Keratinocyte (primary cell): Measurements from ENCODE around the gene GBP7. TPM values are rescaled to one million over a fixed set of nuclear protein-coding genes. Genes with fewer than 3 reads are reported as not detected.

Experiments
- DNase-seq: peaks from one replicate; pipeline ENCODE4 v3.0.0-alpha.2; 2011; ENCODE audit warnings: low read depth, missing footprints, low spot score
- FAIRE-seq: peaks from 2 replicates; lab custom pipeline; 2011; peaks lifted over from hg19 to GRCh38; lab: Jason Lieb, UNC
- H2AFZ ChIP-seq: 2 replicates; pipeline ENCODE4 v1.6.0; 2012; ENCODE audit warnings: low read length, control low read depth, inconsistent platforms; ENCODE audit not compliant: control insufficient read depth
- H3K27ac ChIP-seq: 2 replicates; pipeline ENCODE4 v1.5.1; 2011; ENCODE audit warnings: low read length; ENCODE audit not compliant: control insufficient read depth, insufficient read depth
- H3K27me3 ChIP-seq: 3 replicates; pipeline ENCODE4 v1.6.0; 2011; ENCODE audit warnings: low read length; ENCODE audit not compliant: control insufficient read depth, insufficient read depth; ENCODE audit errors: extremely low read depth
- H3K36me3 ChIP-seq, 2 experiments: 2 replicates in 1 of 2; 3 replicates in 1 of 2; pipeline ENCODE4 v1.5.1; 2011; ENCODE audit warnings: low read length in 2 of 2, mild to moderate bottlenecking in 1 of 2; ENCODE audit not compliant: control insufficient read depth in 2 of 2, insufficient read depth in 2 of 2; ENCODE audit errors: extremely low read depth in 1 of 2
- H3K4me1 ChIP-seq: 3 replicates; pipeline ENCODE4 v1.5.1; 2011; ENCODE audit warnings: low read length; ENCODE audit not compliant: control insufficient read depth, insufficient read depth; ENCODE audit errors: extremely low read depth
- H3K4me2 ChIP-seq: 3 replicates; pipeline ENCODE4 v1.6.0; 2011; ENCODE audit warnings: low read depth, low read length; ENCODE audit not compliant: control insufficient read depth, insufficient read depth; ENCODE audit errors: extremely low read depth
- H3K4me3 ChIP-seq, 3 experiments: fragments of 200-600 bp in 1 of 3; sonication (generic) in 1 of 3; 2 replicates in 2 of 3; 3 replicates in 1 of 3; pipeline ENCODE4 v1.5.1; 2011 to 2016; ENCODE audit warnings: low read length in 3 of 3, mild to moderate bottlenecking in 3 of 3, control low read depth in 2 of 3, inconsistent platforms in 1 of 3, low read depth in 1 of 3, mixed read lengths in 1 of 3, mixed run types in 1 of 3, moderate library complexity in 1 of 3; ENCODE audit not compliant: control insufficient read depth in 2 of 3, insufficient read depth in 2 of 3; ENCODE audit errors: extremely low read depth in 1 of 3
- H3K79me2 ChIP-seq: 2 replicates; pipeline ENCODE4 v1.6.0; 2012; ENCODE audit warnings: low read length; ENCODE audit not compliant: control insufficient read depth, insufficient read depth
- H3K9ac ChIP-seq: 3 replicates; pipeline ENCODE4 v1.6.0; 2011; ENCODE audit warnings: low read length; ENCODE audit not compliant: control insufficient read depth, insufficient read depth; ENCODE audit errors: extremely low read depth
- H3K9me1 ChIP-seq: 3 replicates; pipeline ENCODE4 v1.6.0; 2011; ENCODE audit warnings: low read length; ENCODE audit not compliant: control insufficient read depth, insufficient read depth; ENCODE audit errors: extremely low read depth
- H3K9me3 ChIP-seq: 2 replicates; pipeline ENCODE4 v1.5.1; 2012; ENCODE audit warnings: low read depth, low read length; ENCODE audit not compliant: control insufficient read depth
- H4K20me1 ChIP-seq: 3 replicates; pipeline ENCODE4 v1.6.0; 2011; ENCODE audit warnings: low read length; ENCODE audit not compliant: control insufficient read depth, insufficient read depth; ENCODE audit errors: extremely low read depth
- EZH2 ChIP-seq: IDR thresholded peaks from one replicate; pipeline ENCODE4 v1.6.1; 2012; ENCODE audit warnings: inconsistent platforms, mild to moderate bottlenecking, low read length, moderate library complexity
- dilution Hi-C: fragments of 300-500 bp; cut with MboI; formaldehyde crosslinking; loops from one replicate; pipeline ENCODE4 v1.7.0; 2020; ENCODE audit warnings: low sequenced_read_pairs; ENCODE audit not compliant: extremely low pct_ligation_motif_present
- polyA plus RNA-seq, 5 experiments: library from polyadenylated mRNA; depleted of rRNA in 3 of 5; stranded (reverse) in 3 of 5; stranded (forward) in 1 of 5; unstranded in 1 of 5; fragments of >200 nt; gene quantifications; 1 replicate in 1 of 5; 2 replicates in 3 of 5; 3 replicates in 1 of 5; pipeline versions ENCODE4 v1.2.1 to v1.2.3, GENCODE V29; 2011 to 2012; ENCODE audit warnings: missing spikeins in 2 of 5, low read depth in 1 of 5, low replicate concordance in 1 of 5
- TF ChIP-seq, protein P1 (sequence below), 3 experiments: IDR thresholded peaks in 1 of 3; conservative IDR thresholded peaks in 1 of 3; optimal IDR thresholded peaks in 1 of 3; 2 replicates in 2 of 3; 3 replicates in 1 of 3; pipeline versions ENCODE3 to v1.5.1; 2011; ENCODE audit warnings: low read length in 3 of 3, mild to moderate bottlenecking in 3 of 3, moderate library complexity in 2 of 3, control low read depth in 1 of 3, inconsistent platforms in 1 of 3; ENCODE audit not compliant: insufficient read depth in 2 of 3; ENCODE audit errors: extremely low read depth in 1 of 3

The GBP7 gene
- polyA plus RNA-seq, 1 donor (not counting 4 experiments of a cell fraction or from before 2014, with no cell fraction given) = not detected

- Histone ChIP-seq H3K36me3 (no peaks in the 10 kb centered on the region), H3K9me1 (no peaks in the 10 kb centered on the region), H3K27ac (no peak overlapping the region), H3K9me3 (no peaks in the 10 kb centered on the region), H3K27me3 (no peaks in the 10 kb centered on the region), H4K20me1 (no peaks in the 10 kb centered on the region), H3K79me2 (no peaks in the 10 kb centered on the region), H3K4me2 (no peak overlapping the region), H3K4me1 (no peaks in the 10 kb centered on the region), H3K4me3 (no peak overlapping the region), H2AFZ (no peak overlapping the region), H3K9ac (no peak overlapping the region)
- DNase-seq = no peak
- FAIRE-seq = peak; percentile 73
- TF ChIP-seq EZH2 = no peak
- TF ChIP-seq, protein P1, sequence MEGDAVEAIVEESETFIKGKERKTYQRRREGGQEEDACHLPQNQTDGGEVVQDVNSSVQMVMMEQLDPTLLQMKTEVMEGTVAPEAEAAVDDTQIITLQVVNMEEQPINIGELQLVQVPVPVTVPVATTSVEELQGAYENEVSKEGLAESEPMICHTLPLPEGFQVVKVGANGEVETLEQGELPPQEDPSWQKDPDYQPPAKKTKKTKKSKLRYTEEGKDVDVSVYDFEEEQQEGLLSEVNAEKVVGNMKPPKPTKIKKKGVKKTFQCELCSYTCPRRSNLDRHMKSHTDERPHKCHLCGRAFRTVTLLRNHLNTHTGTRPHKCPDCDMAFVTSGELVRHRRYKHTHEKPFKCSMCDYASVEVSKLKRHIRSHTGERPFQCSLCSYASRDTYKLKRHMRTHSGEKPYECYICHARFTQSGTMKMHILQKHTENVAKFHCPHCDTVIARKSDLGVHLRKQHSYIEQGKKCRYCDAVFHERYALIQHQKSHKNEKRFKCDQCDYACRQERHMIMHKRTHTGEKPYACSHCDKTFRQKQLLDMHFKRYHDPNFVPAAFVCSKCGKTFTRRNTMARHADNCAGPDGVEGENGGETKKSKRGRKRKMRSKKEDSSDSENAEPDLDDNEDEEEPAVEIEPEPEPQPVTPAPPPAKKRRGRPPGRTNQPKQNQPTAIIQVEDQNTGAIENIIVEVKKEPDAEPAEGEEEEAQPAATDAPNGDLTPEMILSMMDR (optimal IDR thresholded peaks at IDR 0.05 in 1 of 3, IDR thresholded peaks at IDR 0.05 in 1 of 3, conservative IDR thresholded peaks at IDR 0.05 in 1 of 3; ENCODE audit: extremely low read depth in 1 of 3, insufficient read depth in 2 of 3, low read length in 3 of 3) = peak; percentile 45 to 87 (median 64)
- dilution Hi-C loops = no loop called here
Measured at GRCh38 chr1:89085781-89086180, 90.0 kb downstream of the GBP7 start.

Other genes with a start within 250 kb of the GBP7 start
- gene KYAT3, start 183.4 kb downstream of the GBP7 start, polyA plus RNA-seq = 24.2 to 50.6 TPM (median 30.4 TPM) in 3 replicates
- 4.5 to 8.4 TPM (median 6.8 TPM) in 3 replicates for gene RBMXL1, start 183.4 kb downstream of the GBP7 start, polyA plus RNA-seq
- gene GBP3, start 153.1 kb downstream of the GBP7 start, polyA plus RNA-seq = 37.1 to 51.1 TPM (median 42.6 TPM) in 3 replicates
- gene GBP1, start 110.8 kb downstream of the GBP7 start, polyA plus RNA-seq = 12.0 to 36.5 TPM (median 22.7 TPM) in 3 replicates
- gene GBP2, start 49.9 kb downstream of the GBP7 start, polyA plus RNA-seq = 0.26 to 0.95 TPM (median 0.43 TPM) in 3 replicates
- 0.01 TPM in 1 of 3 replicates, not detected in the others for gene GBP4, start 22.9 kb upstream of the GBP7 start, polyA plus RNA-seq
- 0.02 to 0.04 TPM (median 0.03 TPM) in 3 replicates for gene GBP5, start 96.9 kb upstream of the GBP7 start, polyA plus RNA-seq
- 4.7 to 16.3 TPM (median 9.4 TPM) in 3 replicates for gene GBP6, start 188.1 kb upstream of the GBP7 start, polyA plus RNA-seq